Measurements from ENCODE around the gene LCOR.

GRCh38 chr10:97003804-97004201 lies 171.7 kb downstream of the LCOR start:
- TF ChIP-seq CTCF (IDR thresholded peaks at IDR 0.05): no peak
- TF ChIP-seq POLR2A (IDR thresholded peaks at IDR 0.05): no peak

Measured in Peyer's patch (tissue), 4 donors.